H9 (cell line): Measurements from ENCODE around the gene ARFGAP2. TPM values are rescaled to one million over a fixed set of nuclear protein-coding genes. Genes with fewer than 3 reads are reported as not detected.

Source experiments
- DNase-seq: peaks from one replicate; pipeline ENCODE4 v3.0.0-alpha.2; 2017
- H2AFZ ChIP-seq: one replicate; pipeline ENCODE4 v1.6.1; 2013; ENCODE audit warnings: mild to moderate bottlenecking, low read length, control low read depth, moderate library complexity
- H2AK5ac ChIP-seq: 2 replicates; pipeline ENCODE4 v1.6.1; 2013; ENCODE audit warnings: low read length, control low read depth, mixed read lengths; ENCODE audit not compliant: insufficient read length
- H2BK120ac ChIP-seq: one replicate; pipeline ENCODE4 v1.6.1; 2013; ENCODE audit warnings: low read depth, mild to moderate bottlenecking, low read length, control low read depth, inconsistent platforms; ENCODE audit not compliant: poor library complexity, severe bottlenecking
- H2BK12ac ChIP-seq: 2 replicates; pipeline ENCODE4 v1.6.1; 2013; ENCODE audit warnings: low read length, control low read depth, mixed read lengths, low read depth; ENCODE audit not compliant: insufficient read length
- H2BK15ac ChIP-seq: 2 replicates; pipeline ENCODE4 v1.6.1; 2013; ENCODE audit warnings: low read depth, low read length, control low read depth
- H2BK20ac ChIP-seq: one replicate; pipeline ENCODE4 v1.6.1; 2013; ENCODE audit warnings: low read depth, mild to moderate bottlenecking, low read length, control low read depth, inconsistent platforms; ENCODE audit not compliant: poor library complexity, severe bottlenecking
- H2BK5ac ChIP-seq: 2 replicates; pipeline ENCODE4 v1.6.1; 2013; ENCODE audit warnings: low read length, control low read depth, mixed read lengths; ENCODE audit not compliant: insufficient read length
- H3K14ac ChIP-seq: 2 replicates; pipeline ENCODE4 v1.6.1; 2013; ENCODE audit warnings: low read length, control low read depth; ENCODE audit not compliant: insufficient read depth
- H3K18ac ChIP-seq: 2 replicates; pipeline ENCODE4 v1.6.1; 2013; ENCODE audit warnings: low read depth, mild to moderate bottlenecking, mixed read lengths, low read length, control low read depth; ENCODE audit not compliant: insufficient read length
- H3K23ac ChIP-seq: 2 replicates; pipeline ENCODE4 v1.6.1; 2013; ENCODE audit warnings: low read length, control low read depth, mixed read lengths, low read depth; ENCODE audit not compliant: insufficient read length
- H3K23me2 ChIP-seq: 2 replicates; pipeline ENCODE4 v1.6.1; 2013; ENCODE audit warnings: low read depth, mild to moderate bottlenecking, mixed read lengths, low read length, control low read depth; ENCODE audit not compliant: insufficient read length, poor library complexity, severe bottlenecking
- H3K27ac ChIP-seq: 2 replicates; pipeline ENCODE4 v1.5.1; 2013; ENCODE audit warnings: low read length, control low read depth, mixed read lengths, low read depth; ENCODE audit not compliant: insufficient read length
- H3K27me3 ChIP-seq: 2 replicates; pipeline ENCODE4 v1.6.1; 2013; ENCODE audit warnings: low read length, control low read depth, inconsistent platforms; ENCODE audit not compliant: insufficient read depth
- H3K4ac ChIP-seq: 2 replicates; pipeline ENCODE4 v1.6.1; 2013; ENCODE audit warnings: low read depth, mild to moderate bottlenecking, control low read depth, inconsistent platforms, low read length, moderate library complexity
- H3K4me1 ChIP-seq: 2 replicates; pipeline ENCODE4 v1.6.1; 2013; ENCODE audit warnings: low read length, control low read depth, inconsistent platforms; ENCODE audit not compliant: insufficient read depth
- H3K4me2 ChIP-seq: 2 replicates; pipeline ENCODE4 v1.6.1; 2013; ENCODE audit warnings: low read length, control low read depth, mixed read lengths; ENCODE audit not compliant: insufficient read length, insufficient read depth
- H3K56ac ChIP-seq: 2 replicates; pipeline ENCODE4 v1.6.1; 2013; ENCODE audit warnings: low read depth, mild to moderate bottlenecking, mixed read lengths, low read length, control low read depth; ENCODE audit not compliant: insufficient read length
- H3K79me1 ChIP-seq: 2 replicates; pipeline ENCODE4 v1.6.1; 2013; ENCODE audit warnings: low read depth, mild to moderate bottlenecking, moderate library complexity, low read length, control low read depth, inconsistent platforms; ENCODE audit not compliant: insufficient read depth, poor library complexity, severe bottlenecking
- H3K79me2 ChIP-seq: 2 replicates; pipeline ENCODE4 v1.6.1; 2013; ENCODE audit warnings: low read length, control low read depth, inconsistent platforms; ENCODE audit not compliant: insufficient read depth
- H3K9ac ChIP-seq: 2 replicates; pipeline ENCODE4 v1.6.1; 2013; ENCODE audit warnings: low read length, control low read depth, mixed read lengths; ENCODE audit not compliant: insufficient read length; ENCODE audit errors: extremely low read depth
- H3K9me3 ChIP-seq: one replicate; pipeline ENCODE4 v1.6.1; 2013; ENCODE audit warnings: low read depth, low read length, inconsistent platforms; ENCODE audit not compliant: control insufficient read depth
- H3T11ph ChIP-seq: one replicate; pipeline ENCODE4 v1.6.1; 2013; ENCODE audit warnings: mild to moderate bottlenecking, low read length, control low read depth, inconsistent platforms
- H4K20me1 ChIP-seq: one replicate; pipeline ENCODE4 v1.6.1; 2013; ENCODE audit not compliant: control insufficient read depth, insufficient read length, insufficient read depth
- H4K5ac ChIP-seq: 2 replicates; pipeline ENCODE4 v1.6.1; 2013; ENCODE audit warnings: low read depth, mild to moderate bottlenecking, mixed read lengths, low read length, control low read depth; ENCODE audit not compliant: insufficient read length
- H4K8ac ChIP-seq: replicated peaks from 2 replicates; pipeline ENCODE4 v1.6.1; 2013; ENCODE audit warnings: low read length, control low read depth, mixed read lengths, low read depth; ENCODE audit not compliant: insufficient read length
- H4K91ac ChIP-seq: 2 replicates; pipeline ENCODE4 v1.6.1; 2013; ENCODE audit warnings: low read depth, mild to moderate bottlenecking, moderate library complexity, mixed read lengths, low read length, control low read depth; ENCODE audit not compliant: insufficient read length
- H3K27ac Mint-ChIP-seq, 3 experiments: 2 replicates in 2 of 3; 3 replicates in 1 of 3; pipeline ENCODE4 v1.8.0; 2020 to 2021; ENCODE audit warnings: mixed read lengths in 3 of 3, mild to moderate bottlenecking in 1 of 3, moderate library complexity in 1 of 3
- H3K27me3 Mint-ChIP-seq: 2 replicates; pipeline ENCODE4 v1.8.0; 2021; ENCODE audit warnings: low read depth, mild to moderate bottlenecking, moderate library complexity, mixed read lengths
- H3K36me3 Mint-ChIP-seq, 3 experiments: 2 replicates in 2 of 3; 3 replicates in 1 of 3; pipeline ENCODE4 v1.8.0; 2020 to 2021; ENCODE audit warnings: low read depth in 3 of 3, mixed read lengths in 3 of 3; ENCODE audit not compliant: insufficient read depth in 1 of 3
- H3K4me1 Mint-ChIP-seq, 2 experiments: 2 replicates each; pipeline ENCODE4 v1.8.0; 2020; ENCODE audit warnings: mixed read lengths in 2 of 2
- H3K4me3 Mint-ChIP-seq, 2 experiments: 2 replicates in 1 of 2; 3 replicates in 1 of 2; pipeline ENCODE4 v1.8.0; 2020 to 2021; ENCODE audit warnings: mild to moderate bottlenecking in 2 of 2, mixed read lengths in 2 of 2, moderate library complexity in 1 of 2
- H3K9me3 Mint-ChIP-seq, 2 experiments: 2 replicates in 1 of 2; 3 replicates in 1 of 2; pipeline ENCODE4 v1.8.0; 2020; ENCODE audit warnings: mild to moderate bottlenecking in 2 of 2, mixed read lengths in 2 of 2, moderate library complexity in 1 of 2
- CTCF ChIP-seq: fragments of 200-600 bp; sonication (generic); conservative IDR thresholded peaks from 3 replicates; pipeline ENCODE4 v1.8.0; 2021; ENCODE audit warnings: antibody characterized with exemption, mild to moderate bottlenecking
- WGBS: extraction: QIAGEN DNeasy Blood & Tissue Kit; methylation state at CpG from one replicate; pipeline ENCODE4 v1.1.7; 2013; ENCODE audit warnings: missing lambda C conversion rate, low lambda C conversion rate, mixed read lengths; ENCODE audit not compliant: insufficient read length; ENCODE audit errors: extremely low coverage; 5-methylcytosine and 5-hydroxymethylcytosine counted together
- total RNA-seq: library from RNA; stranded (reverse); gene quantifications from 2 replicates; pipeline ENCODE4 v1.2.1, GENCODE V29; 2021

Gene ARFGAP2
- total RNA-seq, 1 experiment from 2014 or later, result 72.3 TPM

- Histone ChIP-seq H2BK12ac (no peak overlapping the region), H2AFZ (no peak overlapping the region), H3T11ph (no peak overlapping the region), H3K56ac (no peak overlapping the region), H3K9ac (no peak overlapping the region), H4K91ac (no peak overlapping the region), H4K20me1 (no peaks in the 10 kb centered on the region), H3K23me2 (peaks cover 14% of the 10 kb centered on the region), H4K5ac (no peak overlapping the region), H3K79me2 (no peaks in the 10 kb centered on the region), H3K4me1 (no peaks in the 10 kb centered on the region), H3K4ac (no peak overlapping the region), H3K79me1 (no peaks in the 10 kb centered on the region), H3K27me3 (no peaks in the 10 kb centered on the region), H2BK120ac (no peak overlapping the region), H4K8ac (no peak overlapping the region), H3K27ac (no peak overlapping the region), H2BK15ac (no peak overlapping the region), H3K18ac (no peak overlapping the region), H2AK5ac (no peak overlapping the region), H3K23ac (no peak overlapping the region), H2BK5ac (no peak overlapping the region), H3K14ac (no peak overlapping the region), H3K9me3 (no peaks in the 10 kb centered on the region), H3K4me2 (no peak overlapping the region), H2BK20ac (no peak overlapping the region)
- TF ChIP-seq CTCF, result no peak
- no peaks in the 10 kb centered on the region for H3K9me3 Mint-ChIP-seq
- DNase-seq, result no peak
- peaks cover 9% of the 10 kb centered on the region for H3K27me3 Mint-ChIP-seq
- peaks cover 18 to 19% of the 10 kb centered on the region in 2 experiments for H3K4me1 Mint-ChIP-seq
- no CpG with 5 or more reads among the region's 25 CpGs for WGBS
- peaks cover 2 to 17% (median 15%) of the 10 kb centered on the region in 3 experiments; a peak in 5 of 7 replicates for H3K36me3 Mint-ChIP-seq
- no peak overlapping the region for H3K4me3 Mint-ChIP-seq
- H3K27ac Mint-ChIP-seq, result no peak overlapping the region
These were observed 6.6 kb upstream of the ARFGAP2 start for GRCh38 chr11:47183031-47183856.
